ENCODE measurements around the gene MMAB.

The MMAB gene

GRCh38 chr12:109535231-109535862 is 38.0 kb downstream of the MMAB start:
- DNase-seq: no peak

GRCh38 chr12:109534456-109534855 is 38.8 kb downstream of the MMAB start:
- DNase-seq: no peak

- no peak for DNase-seq
These were observed 39.9 kb downstream of the MMAB start for GRCh38 chr12:109533487-109533740.

- no peak for DNase-seq
These were observed 40.4 kb downstream of the MMAB start for GRCh38 chr12:109532721-109533486.

- no peak for DNase-seq
These were observed 41.9 kb downstream of the MMAB start for GRCh38 chr12:109531411-109531810.

- DNase-seq: no peak
These were observed 43.3 kb downstream of the MMAB start for GRCh38 chr12:109529691-109530640.

- no peak for DNase-seq
These were observed 45.7 kb downstream of the MMAB start for GRCh38 chr12:109527489-109528123.

GRCh38 chr12:109525279-109525585 is 48.1 kb downstream of the MMAB start:
- no peak for DNase-seq

- DNase-seq: no peak
These were observed 48.6 kb downstream of the MMAB start for GRCh38 chr12:109524466-109525278.

GRCh38 chr12:109523504-109523903 is 49.8 kb downstream of the MMAB start:
- DNase-seq: no peak

GRCh38 chr12:109523071-109523470 is 50.2 kb downstream of the MMAB start:
- no peak for DNase-seq

GRCh38 chr12:109521831-109522230 is 51.5 kb downstream of the MMAB start:
- no peak for DNase-seq

GRCh38 chr12:109519787-109520186 is 53.5 kb downstream of the MMAB start:
- DNase-seq: no peak

- peak; percentile 13 for DNase-seq
These were observed 54.3 kb downstream of the MMAB start for GRCh38 chr12:109518820-109519665.

- no peak for DNase-seq
These were observed 55.7 kb downstream of the MMAB start for GRCh38 chr12:109517619-109518018.

- DNase-seq: no peak
These were observed 59.3 kb downstream of the MMAB start for GRCh38 chr12:109513977-109514376.

GRCh38 chr12:109513051-109513450 is 60.3 kb downstream of the MMAB start:
- DNase-seq: no peak

- no peak for DNase-seq
These were observed 60.7 kb downstream of the MMAB start for GRCh38 chr12:109512608-109513007.

GRCh38 chr12:109510196-109510595 is 63.1 kb downstream of the MMAB start:
- DNase-seq: no peak

GRCh38 chr12:109504068-109504467 is 69.2 kb downstream of the MMAB start:
- DNase-seq: peak; percentile 38
